Measurements from ENCODE around the gene ZNF423.

GRCh38 chr16:49654425-49654824 lies 201.5 kb downstream of the ZNF423 start:
- no peak for TF ChIP-seq CTCF (IDR thresholded peaks at IDR 0.05 in 8 of 11, conservative IDR thresholded peaks at IDR 0.05 in 3 of 11)
- no peak for TF ChIP-seq POLR2A (IDR thresholded peaks at IDR 0.05)
- TF ChIP-seq POLR2AphosphoS5 (IDR thresholded peaks at IDR 0.05), result no peak
